ENCODE data around the gene TXNDC11. TPM values are rescaled to one million over a fixed set of nuclear protein-coding genes. Genes with fewer than 3 reads are reported as not detected.

Gene TXNDC11
- total RNA-seq, 1 donor from 2014 or later: 51.1 TPM

DNA sequence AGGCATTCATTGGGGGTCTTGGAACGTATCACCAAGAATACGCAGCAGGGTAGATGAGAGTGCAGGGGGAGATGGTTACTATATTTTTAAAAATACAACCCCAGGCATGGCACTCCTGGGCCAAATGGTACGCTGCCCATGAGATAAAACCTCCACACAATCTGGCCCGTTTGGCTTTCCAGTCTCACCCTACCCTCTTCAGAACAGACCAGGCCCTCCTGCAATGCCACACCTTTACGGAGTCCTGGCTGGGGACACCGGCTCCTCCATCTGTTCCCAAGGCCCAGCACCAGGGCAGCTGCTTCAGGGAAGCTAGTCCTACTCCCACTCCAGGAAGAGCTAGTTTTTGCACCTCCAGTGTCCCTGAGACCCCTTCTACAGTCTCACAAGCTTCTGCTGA is 50.0 kb downstream of the TXNDC11 start:
- intact Hi-C loops (cut with micrococcal nuclease): no loop called here

DNA sequence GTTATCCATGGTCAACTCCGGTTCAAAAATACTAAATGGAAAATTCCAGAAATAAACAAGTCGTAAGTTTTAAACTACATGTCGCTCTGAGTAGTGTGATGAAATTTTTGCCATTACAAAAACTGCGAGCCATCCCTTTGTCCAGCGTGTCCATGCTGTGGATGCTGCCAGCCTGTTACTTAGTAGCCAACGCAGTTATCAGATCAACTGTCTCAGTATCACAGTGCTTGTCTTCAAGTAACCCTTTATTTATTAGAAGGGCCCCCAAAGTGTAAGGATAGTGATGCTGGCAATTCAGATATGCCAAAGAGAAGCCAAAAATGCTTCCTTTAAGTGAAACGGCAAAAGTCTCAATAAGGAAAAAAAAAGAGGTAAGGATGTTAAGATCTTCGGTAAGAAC is 50.5 kb downstream of the TXNDC11 start:
- intact Hi-C loops (cut with micrococcal nuclease): no loop called here

GRCh38 chr16:11691771-11692170 is 50.9 kb downstream of the TXNDC11 start:
- intact Hi-C loops (cut with micrococcal nuclease): no loop called here

- intact Hi-C loops (cut with micrococcal nuclease): no loop called here
Observed at GRCh38 chr16:11691235-11691634, 51.4 kb downstream of the TXNDC11 start.

- intact Hi-C loops (cut with micrococcal nuclease): no loop called here
Observed at GRCh38 chr16:11689031-11689840, 53.4 kb downstream of the TXNDC11 start.

DNA sequence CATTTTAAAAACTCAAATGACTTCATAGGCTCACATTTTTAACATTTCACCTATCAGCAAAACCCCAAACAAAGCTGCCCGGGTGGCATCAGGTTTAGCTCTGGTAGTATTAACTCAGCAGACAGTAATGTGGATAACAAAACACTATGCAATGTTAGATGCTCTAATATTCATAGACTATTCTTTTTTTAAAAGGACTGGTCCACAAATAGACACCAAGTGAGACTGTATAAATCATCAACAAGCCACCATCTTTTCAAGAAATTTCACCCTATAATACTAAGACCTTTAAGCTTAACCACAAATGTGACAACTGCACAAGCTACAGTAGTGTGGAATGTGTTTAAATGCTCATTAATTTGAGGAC is 54.2 kb downstream of the TXNDC11 start:
- intact Hi-C loops (cut with micrococcal nuclease): no loop called here

DNA sequence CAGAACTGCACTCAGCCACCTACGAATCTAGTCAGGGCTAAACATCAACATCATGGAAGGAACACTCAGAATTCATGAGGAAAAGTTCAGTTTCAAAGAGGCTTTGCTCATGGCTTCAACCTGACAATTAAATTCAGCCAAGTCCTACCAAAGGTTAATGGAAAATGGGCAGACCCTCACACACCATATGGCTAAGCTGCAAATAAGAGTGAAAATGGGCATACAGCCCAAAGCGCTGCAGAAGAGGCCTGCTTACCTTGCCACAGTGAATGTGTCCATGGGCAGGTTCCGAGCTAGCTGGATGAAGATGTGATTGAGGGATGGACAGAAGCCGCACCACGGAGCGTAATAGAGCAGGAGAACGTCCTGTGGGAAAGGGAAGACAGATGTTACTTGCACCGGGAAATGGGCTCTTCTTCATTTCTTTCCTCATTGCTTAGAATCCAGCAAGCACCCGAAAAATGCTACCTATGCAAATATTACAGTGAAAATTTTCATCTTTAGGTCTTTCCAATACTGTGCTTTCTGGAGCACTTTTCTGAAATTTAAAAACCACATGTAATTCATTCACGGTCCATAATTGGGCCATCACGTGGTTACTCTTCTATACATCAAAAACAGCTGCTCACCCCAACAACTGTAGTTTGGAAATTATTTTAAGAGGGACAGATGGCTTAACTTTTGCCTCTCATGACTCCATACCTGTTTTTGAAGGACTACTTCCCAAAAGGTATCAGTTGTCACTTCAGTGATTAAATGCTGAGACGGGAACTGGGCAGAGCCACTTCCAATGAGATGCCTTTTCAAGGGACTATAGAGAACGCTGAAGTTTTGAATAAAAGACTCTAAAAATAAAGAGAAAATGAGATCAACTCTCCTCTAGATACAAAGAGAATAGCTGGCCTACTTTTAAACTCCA is 54.8 kb downstream of the TXNDC11 start:
- intact Hi-C loops (cut with micrococcal nuclease): no loop called here

DNA sequence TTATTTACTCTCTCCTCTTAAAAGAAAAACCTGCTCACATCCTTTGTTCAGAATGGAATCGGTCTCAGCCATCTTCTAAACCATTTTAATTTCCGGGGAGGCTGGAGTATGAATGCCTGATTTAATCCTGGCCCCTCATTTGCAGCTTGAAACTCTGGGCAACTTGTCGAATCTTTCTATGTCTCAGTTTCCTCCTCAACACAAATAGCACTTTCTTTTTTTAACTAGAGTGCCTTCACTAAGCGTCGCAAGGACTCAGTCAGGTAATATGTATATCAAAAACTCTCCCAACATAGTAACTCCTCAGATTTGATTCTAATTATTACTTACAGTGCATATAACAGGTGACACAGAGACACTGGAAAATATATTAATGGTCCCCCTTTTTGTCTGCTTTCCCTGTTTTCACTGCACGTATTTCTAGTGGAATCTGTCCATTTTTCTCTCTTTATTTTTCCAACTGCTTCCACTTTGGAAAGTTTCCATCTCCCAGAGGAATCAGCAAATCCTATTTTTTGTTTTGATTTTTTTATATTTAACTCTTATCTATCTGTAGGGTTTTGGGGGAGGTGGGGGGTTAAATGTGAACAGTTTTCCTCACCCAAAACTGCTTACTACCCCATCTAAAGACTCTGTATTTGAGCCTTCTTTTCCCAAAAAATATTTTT is 55.8 kb downstream of the TXNDC11 start:
- intact Hi-C loops (cut with micrococcal nuclease): no loop called here

GRCh38 chr16:11685844-11686618 is 56.6 kb downstream of the TXNDC11 start:
- intact Hi-C loops (cut with micrococcal nuclease): no loop called here

DNA sequence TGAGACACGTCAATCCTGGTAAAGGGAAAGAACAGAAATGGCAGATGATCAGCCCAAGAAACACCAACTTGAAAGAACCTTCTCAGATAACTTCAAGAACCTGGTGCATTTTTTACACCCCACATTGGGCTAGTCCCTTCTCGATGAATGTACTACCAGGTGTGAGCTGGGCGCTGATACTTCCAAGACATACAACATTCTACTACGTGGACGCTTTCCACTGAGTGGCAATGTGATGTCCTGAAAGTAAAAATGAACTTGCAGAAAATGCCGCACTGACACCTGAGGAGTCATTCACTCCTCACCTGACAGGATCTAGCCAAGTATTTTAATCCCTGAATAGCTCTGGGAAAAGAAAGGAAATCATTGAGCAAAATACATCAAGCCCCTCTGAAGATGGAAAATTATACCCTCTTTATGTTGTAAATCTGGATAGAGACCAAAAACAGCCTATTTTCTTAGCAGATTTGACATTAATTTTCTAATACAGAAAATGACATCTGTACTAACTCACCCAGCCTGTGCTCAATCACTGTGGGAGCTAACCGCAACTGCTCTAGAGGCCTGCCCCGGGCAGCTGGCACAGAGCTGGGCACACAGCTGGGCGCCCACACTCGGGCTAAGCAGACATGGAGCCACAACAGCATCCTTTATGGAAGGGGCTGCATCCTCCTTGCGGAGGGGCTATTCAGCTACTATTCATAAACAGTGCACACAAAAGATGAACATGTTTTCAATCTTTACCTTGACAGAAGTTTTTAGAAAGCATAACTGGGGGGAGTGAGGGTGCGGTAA is 58.2 kb downstream of the TXNDC11 start:
- intact Hi-C loops (cut with micrococcal nuclease): no loop called here

DNA sequence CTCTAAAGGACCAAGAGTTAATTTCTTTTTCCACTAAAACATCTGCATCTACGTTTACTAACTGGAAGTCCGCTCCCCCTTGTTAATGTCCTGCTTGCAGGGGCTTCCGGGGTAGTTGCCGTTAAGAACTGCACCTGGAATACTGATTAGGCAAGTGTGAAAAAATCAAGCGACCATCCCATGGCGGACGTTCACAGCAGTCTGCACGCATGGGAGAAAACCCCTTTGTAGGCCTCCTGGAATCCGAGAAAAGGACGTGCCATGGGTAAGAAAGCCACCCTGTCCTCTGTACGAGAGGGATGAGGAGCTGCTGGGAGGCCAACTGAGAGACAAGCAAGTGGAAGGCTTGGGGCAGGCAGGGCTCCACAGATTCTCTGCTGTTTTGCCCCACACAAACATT is 59.5 kb downstream of the TXNDC11 start:
- intact Hi-C loops (cut with micrococcal nuclease): no loop called here

- intact Hi-C loops (cut with micrococcal nuclease): no loop called here
Observed at GRCh38 chr16:11682655-11683096, 60.0 kb downstream of the TXNDC11 start.

DNA sequence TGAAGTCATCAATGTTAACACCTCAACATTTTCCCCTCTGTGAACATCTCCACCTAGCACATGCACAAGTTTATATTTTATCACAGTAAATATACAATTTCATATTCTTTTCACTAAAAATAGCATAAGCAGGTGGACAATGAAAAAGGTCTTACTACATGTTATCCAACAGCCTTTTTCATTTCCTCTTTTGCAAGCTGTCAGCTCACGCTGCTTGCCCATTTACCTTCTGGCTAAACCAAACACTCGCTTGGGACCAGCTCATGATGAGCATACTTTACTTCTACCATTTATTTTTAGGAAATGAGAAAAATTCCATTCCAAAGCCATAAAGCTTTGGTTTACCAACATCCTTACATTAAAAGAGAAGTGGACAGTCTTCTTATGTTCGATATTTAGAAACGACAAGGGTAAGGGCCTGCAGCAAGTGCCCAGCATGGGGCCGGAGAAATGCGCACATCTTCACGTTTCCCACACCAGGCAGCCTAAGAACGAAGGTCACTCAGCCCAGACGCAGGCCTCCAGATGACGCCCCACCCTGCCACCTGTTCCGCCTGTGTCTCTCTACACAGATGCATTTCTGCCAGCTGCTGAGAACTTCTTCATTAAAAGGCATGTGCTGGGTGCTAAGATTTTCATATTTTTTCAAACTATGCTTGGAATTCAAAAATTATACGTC is 60.5 kb downstream of the TXNDC11 start:
- intact Hi-C loops (cut with micrococcal nuclease): no loop called here

GRCh38 chr16:11681556-11681955 is 61.1 kb downstream of the TXNDC11 start:
- intact Hi-C loops (cut with micrococcal nuclease): no loop called here

GRCh38 chr16:11679941-11680911 is 62.4 kb downstream of the TXNDC11 start:
- intact Hi-C loops (cut with micrococcal nuclease): no loop called here

DNA sequence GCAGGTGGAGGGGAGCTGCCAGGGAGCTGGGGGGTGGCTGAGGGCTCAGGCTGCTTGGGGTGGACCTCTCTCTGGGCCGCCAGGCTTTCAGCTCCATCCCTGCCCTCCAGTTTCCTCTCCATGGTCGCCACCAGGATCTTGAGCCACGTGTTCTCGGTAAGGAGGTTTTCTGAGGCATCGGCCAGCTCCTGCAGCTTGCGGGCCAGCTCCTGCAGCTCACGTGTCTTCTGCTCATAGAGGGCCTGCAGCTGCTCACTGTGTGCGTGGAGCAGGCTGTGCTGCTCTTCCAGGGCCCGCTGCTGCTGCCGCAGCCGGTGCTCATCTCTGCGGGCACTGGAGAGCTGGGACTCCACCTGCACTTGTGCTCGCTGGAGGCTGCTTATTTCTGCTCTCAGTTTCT is 63.4 kb downstream of the TXNDC11 start:
- intact Hi-C loops (cut with micrococcal nuclease): no loop called here

DNA sequence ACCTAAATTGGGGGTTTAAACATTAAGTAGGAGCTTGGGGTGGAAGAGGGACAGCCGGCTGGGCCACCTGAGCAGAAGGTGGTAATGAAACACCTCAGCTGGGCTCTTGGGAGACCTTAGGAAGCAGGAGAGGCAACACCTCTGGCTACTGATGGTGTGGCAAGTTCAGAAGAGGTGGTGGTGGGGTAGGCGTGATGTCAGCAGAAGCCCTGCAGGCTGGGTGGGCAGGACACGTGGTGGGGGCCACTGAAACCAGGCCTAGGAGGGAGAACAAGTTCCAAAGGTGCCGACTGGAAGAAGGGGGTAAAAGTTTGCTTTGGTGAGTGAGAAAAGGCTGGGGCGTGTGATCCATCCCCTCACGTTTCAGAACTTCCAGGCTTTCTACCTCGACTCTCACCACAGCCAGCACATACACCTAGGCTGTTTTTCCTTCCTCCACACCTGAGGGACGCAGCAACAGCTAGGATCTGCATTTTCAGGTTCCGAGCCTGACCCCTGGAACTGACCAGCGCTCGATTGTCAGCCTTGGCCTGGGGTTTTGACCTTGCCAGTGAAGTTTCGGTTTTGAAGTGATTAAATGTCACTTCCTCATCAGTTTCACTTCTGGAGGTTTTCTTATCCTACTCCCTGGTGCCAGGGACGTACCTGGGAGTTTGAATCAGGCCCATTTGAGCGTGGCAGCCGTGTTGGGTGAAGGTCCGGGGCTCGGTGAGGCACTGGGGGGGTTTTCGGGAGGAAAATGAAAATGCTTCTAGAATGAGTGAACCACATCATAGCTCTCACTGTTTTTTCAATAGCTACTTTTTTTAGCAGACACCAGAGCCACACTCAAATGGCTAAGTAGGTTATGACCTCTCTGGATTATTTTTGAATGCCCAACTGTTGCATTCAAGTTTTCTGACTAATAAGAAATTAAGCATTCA is 64.4 kb downstream of the TXNDC11 start:
- intact Hi-C loops (cut with micrococcal nuclease): no loop called here

Measured in T-helper 2 cell treated with Interferon-gamma antibody and Interleukin-4, amounts not matched to agents 100 ng/mL and 5 ng/mL, for 36 hours (primary cell).